ENCODE measurements around the gene GRM2.

Gene GRM2

GRCh38 chr3:51706788-51707731 is at the start of gene GRM2:
Gene GRM2, plus strand, starts transcription at chr3:51707068. Its CDS starts 1,916 bp downstream, at chr3:51708984.
- no peak for DNase-seq

GRCh38 chr3:51657234-51657633 is 49.6 kb upstream of the GRM2 start:
- no peak for DNase-seq

- no peak for DNase-seq
These were observed 46.9 kb upstream of the GRM2 start for GRCh38 chr3:51659942-51660341.

- DNase-seq: no peak
These were observed 44.4 kb upstream of the GRM2 start for GRCh38 chr3:51662456-51662855.

- DNase-seq: no peak
These were observed 38.1 kb upstream of the GRM2 start for GRCh38 chr3:51668756-51669155.

GRCh38 chr3:51669241-51670052 is 37.4 kb upstream of the GRM2 start:
- DNase-seq: peak; percentile 71

GRCh38 chr3:51670053-51670822 is 36.6 kb upstream of the GRM2 start:
- no peak for DNase-seq

- DNase-seq: peak; percentile 87
These were observed 35.8 kb upstream of the GRM2 start, which contains the start of gene TEX264 for GRCh38 chr3:51670823-51671733. Gene TEX264, plus strand, starts transcription at chr3:51671252. Its CDS starts 3,053 bp downstream, at chr3:51674305.

- DNase-seq: no peak
These were observed 35.0 kb upstream of the GRM2 start for GRCh38 chr3:51671734-51672475.

- no peak for DNase-seq
These were observed 33.6 kb upstream of the GRM2 start for GRCh38 chr3:51673181-51673801.

GRCh38 chr3:51673802-51674654 is 32.8 kb upstream of the GRM2 start:
- DNase-seq: no peak

GRCh38 chr3:51675201-51675611 is 31.7 kb upstream of the GRM2 start:
- no peak for DNase-seq

- no peak for DNase-seq
These were observed 30.7 kb upstream of the GRM2 start for GRCh38 chr3:51676102-51676640.

- DNase-seq: no peak
These were observed 29.5 kb upstream of the GRM2 start for GRCh38 chr3:51677358-51677757.

- no peak for DNase-seq
These were observed 28.7 kb upstream of the GRM2 start for GRCh38 chr3:51678186-51678585.

GRCh38 chr3:51678641-51679040 is 28.2 kb upstream of the GRM2 start:
- no peak for DNase-seq

- DNase-seq: no peak
These were observed 27.6 kb upstream of the GRM2 start for GRCh38 chr3:51679318-51679717.

GRCh38 chr3:51679777-51680176 is 27.1 kb upstream of the GRM2 start:
- no peak for DNase-seq

GRCh38 chr3:51680196-51680595 is 26.7 kb upstream of the GRM2 start:
- no peak for DNase-seq

Measured in activated T-cell treated with anti-CD3 and anti-CD28 coated beads for 4 hours (primary cell).